ENCODE measurements around the gene SRBD1.

DNA sequence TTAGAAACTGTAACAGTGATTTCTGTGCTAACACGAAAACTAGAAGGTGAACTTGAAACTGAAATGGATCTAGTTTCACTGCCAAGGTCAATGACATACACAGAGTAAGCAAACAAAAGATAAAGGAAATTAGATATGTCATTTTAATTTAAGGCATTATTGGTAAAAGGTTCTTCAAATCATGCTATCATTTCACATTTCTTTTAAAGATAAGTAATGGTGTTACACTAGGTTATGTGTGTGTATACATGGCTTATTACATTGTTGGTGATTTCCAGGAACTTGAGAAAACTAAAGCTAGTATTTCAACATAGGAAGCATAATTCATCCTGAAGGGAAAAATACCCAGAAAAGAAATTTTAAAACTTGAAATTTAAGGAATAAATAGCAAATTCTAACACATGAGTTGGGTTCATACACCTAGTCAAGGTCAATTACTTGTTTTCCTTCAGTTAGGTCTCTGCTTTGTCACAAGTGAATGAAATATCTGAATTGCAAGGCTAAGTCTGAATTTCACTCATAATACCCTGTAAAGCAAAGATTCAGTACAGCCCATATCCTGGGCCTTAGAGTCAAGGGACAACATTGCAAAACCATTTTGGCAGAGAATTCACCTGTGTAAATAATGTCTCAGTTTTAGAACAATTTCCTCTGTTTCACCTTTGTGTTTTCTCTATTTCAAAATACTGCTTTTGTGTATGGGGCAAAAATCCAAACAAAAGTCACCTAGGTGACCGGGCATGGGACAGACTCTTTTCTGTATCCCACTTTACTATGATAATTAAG, 141.6 kb downstream of the SRBD1 start:
- TF ChIP-seq SIN3A (IDR thresholded peaks at IDR 0.05; ENCODE audit: borderline replicate concordance, insufficient read depth, low read length): no peak
- TF ChIP-seq, protein P1, sequence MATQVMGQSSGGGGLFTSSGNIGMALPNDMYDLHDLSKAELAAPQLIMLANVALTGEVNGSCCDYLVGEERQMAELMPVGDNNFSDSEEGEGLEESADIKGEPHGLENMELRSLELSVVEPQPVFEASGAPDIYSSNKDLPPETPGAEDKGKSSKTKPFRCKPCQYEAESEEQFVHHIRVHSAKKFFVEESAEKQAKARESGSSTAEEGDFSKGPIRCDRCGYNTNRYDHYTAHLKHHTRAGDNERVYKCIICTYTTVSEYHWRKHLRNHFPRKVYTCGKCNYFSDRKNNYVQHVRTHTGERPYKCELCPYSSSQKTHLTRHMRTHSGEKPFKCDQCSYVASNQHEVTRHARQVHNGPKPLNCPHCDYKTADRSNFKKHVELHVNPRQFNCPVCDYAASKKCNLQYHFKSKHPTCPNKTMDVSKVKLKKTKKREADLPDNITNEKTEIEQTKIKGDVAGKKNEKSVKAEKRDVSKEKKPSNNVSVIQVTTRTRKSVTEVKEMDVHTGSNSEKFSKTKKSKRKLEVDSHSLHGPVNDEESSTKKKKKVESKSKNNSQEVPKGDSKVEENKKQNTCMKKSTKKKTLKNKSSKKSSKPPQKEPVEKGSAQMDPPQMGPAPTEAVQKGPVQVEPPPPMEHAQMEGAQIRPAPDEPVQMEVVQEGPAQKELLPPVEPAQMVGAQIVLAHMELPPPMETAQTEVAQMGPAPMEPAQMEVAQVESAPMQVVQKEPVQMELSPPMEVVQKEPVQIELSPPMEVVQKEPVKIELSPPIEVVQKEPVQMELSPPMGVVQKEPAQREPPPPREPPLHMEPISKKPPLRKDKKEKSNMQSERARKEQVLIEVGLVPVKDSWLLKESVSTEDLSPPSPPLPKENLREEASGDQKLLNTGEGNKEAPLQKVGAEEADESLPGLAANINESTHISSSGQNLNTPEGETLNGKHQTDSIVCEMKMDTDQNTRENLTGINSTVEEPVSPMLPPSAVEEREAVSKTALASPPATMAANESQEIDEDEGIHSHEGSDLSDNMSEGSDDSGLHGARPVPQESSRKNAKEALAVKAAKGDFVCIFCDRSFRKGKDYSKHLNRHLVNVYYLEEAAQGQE (IDR thresholded peaks at IDR 0.05; ENCODE audit: insufficient read depth in 1 of 2, low read depth in 2 of 2, low read length in 2 of 2): no peak
- TF ChIP-seq POLR2AphosphoS5 (IDR thresholded peaks at IDR 0.05; ENCODE audit: low read depth, low read length): no peak
- no peak for TF ChIP-seq TAF1 (IDR thresholded peaks at IDR 0.05; ENCODE audit: borderline replicate concordance, insufficient read depth, low read length)
- no peak for TF ChIP-seq FOXP2 (optimal IDR thresholded peaks at IDR 0.05; ENCODE audit: borderline replicate concordance, extremely low read depth, extremely low read length, insufficient read depth)

Measured in PFSK-1 (cell line).